ENCODE data around the gene HYPK.
"Not testable (repeated sequence)": the region's sequence is repeated elsewhere in the genome, so short reads cannot be mapped to it uniquely, and the experiment has no call there.

- not testable (repeated sequence) for TF ChIP-seq ZFX (IDR thresholded peaks at IDR 0.05); CTCF (conservative IDR thresholded peaks at IDR 0.05)
These were observed 2.3 kb downstream of the HYPK start for GRCh38 chr15:43802676-43803075.
